ENCODE results near the gene RGMB. TPM values are rescaled to one million over a fixed set of nuclear protein-coding genes. Genes with fewer than 3 reads are reported as not detected.

RGMB gene
- total and polyA plus RNA-seq, 2 donors (not counting 1 experiment from before 2014, with no cell fraction given) = 81.6 to 185 TPM

GRCh38 chr5:98816582-98817222 is 43.2 kb downstream of the RGMB start:
- no peak overlapping the region for H3K4me2 ChIP-seq (ENCODE audit: extremely low read depth, insufficient read depth, low read length)
- H3K9me3 ChIP-seq (ENCODE audit: control insufficient read depth, insufficient read depth, low read depth, low read length) = no peaks in the 10 kb centered on the region
- no peak overlapping the region for H2AFZ ChIP-seq (ENCODE audit: low read length)
- no peak overlapping the region for H3K4me3 ChIP-seq (replicated peaks in 1 of 4; ENCODE audit: control extremely low read depth in 1 of 4, insufficient read depth in 1 of 4, low read depth in 3 of 4, low read length in 4 of 4)
- H3K9ac ChIP-seq (ENCODE audit: insufficient read depth, low read length) = no peak overlapping the region
- H3K4me1 ChIP-seq (ENCODE audit: control insufficient read depth, extremely low read depth, insufficient read depth, low read length) = no peaks in the 10 kb centered on the region
- no peaks in the 10 kb centered on the region for H4K20me1 ChIP-seq (ENCODE audit: control insufficient read depth, extremely low read depth, insufficient read depth, low read length)
- no peak overlapping the region for H3K27ac ChIP-seq (ENCODE audit: insufficient read depth, low read length)
- no peaks in the 10 kb centered on the region for H3K79me2 ChIP-seq (ENCODE audit: control insufficient read depth, insufficient read depth, low read length)
- H3K36me3 ChIP-seq (ENCODE audit: control insufficient read depth, insufficient read depth, low read length) = no peaks in the 10 kb centered on the region
- TF ChIP-seq EZH2 (IDR thresholded peaks at IDR 0.05; ENCODE audit: low read length, missing control alignments) = no peak
- TF ChIP-seq CTCF (conservative IDR thresholded peaks at IDR 0.05 in 1 of 2, IDR thresholded peaks at IDR 0.05 in 1 of 2; ENCODE audit: low read depth in 1 of 2, low read length in 2 of 2) = no peak
- H3K27me3 ChIP-seq (ENCODE audit: control insufficient read depth, insufficient read depth, low read length) = no peaks in the 10 kb centered on the region
- peak in 1 of 2 donors; percentile 14 for DNase-seq (ENCODE audit: low read depth in 2 of 2)

DNA sequence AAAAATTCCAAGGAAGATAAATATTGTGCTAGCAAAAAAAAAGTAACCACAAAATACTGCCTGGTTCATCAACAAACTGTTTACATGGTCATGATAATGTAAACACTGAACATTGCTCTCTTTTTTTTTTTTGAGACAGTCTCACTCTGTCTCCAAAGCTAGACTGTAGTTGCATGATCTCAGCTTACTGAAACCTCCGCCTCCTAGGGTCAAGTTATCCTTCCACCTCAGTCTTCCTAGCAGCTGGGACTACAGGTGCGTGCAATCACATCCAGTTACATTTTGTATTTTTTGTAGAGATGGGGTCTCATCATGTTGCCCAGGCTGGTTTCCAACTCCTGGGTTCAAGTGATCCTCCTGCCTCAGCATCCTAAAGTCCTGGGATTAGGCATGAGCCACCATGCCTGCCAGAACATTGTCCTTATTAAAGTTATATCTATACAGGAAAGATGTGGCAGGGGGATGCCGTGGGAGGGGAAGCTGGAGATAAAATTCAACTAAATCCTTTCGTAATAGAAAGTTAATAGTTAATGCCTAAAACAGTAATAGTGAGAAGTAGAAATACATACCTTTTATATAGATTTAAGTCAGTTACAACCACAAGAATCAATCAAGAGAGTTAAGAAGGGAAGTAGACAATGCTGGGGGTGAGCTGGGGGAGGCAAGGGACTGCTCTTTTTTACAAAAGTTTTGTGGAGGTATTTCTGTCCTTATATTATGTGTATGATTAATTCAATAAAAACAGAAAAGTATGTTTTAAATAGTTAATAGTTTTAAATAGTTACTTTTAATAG is 52.3 kb downstream of the RGMB start:
- H3K36me3 ChIP-seq (ENCODE audit: control insufficient read depth, insufficient read depth, low read length) = no peaks in the 10 kb centered on the region
- no peak overlapping the region for H3K27ac ChIP-seq (ENCODE audit: insufficient read depth, low read length)
- no peak for TF ChIP-seq EZH2 (IDR thresholded peaks at IDR 0.05; ENCODE audit: low read length, missing control alignments)
- TF ChIP-seq CTCF (conservative IDR thresholded peaks at IDR 0.05 in 1 of 2, IDR thresholded peaks at IDR 0.05 in 1 of 2; ENCODE audit: low read depth in 1 of 2, low read length in 2 of 2) = no peak
- no peak for DNase-seq (ENCODE audit: low read depth in 2 of 2)
- H4K20me1 ChIP-seq (ENCODE audit: control insufficient read depth, extremely low read depth, insufficient read depth, low read length) = no peaks in the 10 kb centered on the region
- H3K4me3 ChIP-seq (replicated peaks in 1 of 4; ENCODE audit: control extremely low read depth in 1 of 4, insufficient read depth in 1 of 4, low read depth in 3 of 4, low read length in 4 of 4) = no peak overlapping the region
- no peak overlapping the region for H3K9ac ChIP-seq (ENCODE audit: insufficient read depth, low read length)
- H3K4me2 ChIP-seq (ENCODE audit: extremely low read depth, insufficient read depth, low read length) = no peak overlapping the region
- no peaks in the 10 kb centered on the region for H3K4me1 ChIP-seq (ENCODE audit: control insufficient read depth, extremely low read depth, insufficient read depth, low read length)
- H3K27me3 ChIP-seq (ENCODE audit: control insufficient read depth, insufficient read depth, low read length) = no peaks in the 10 kb centered on the region
- no peaks in the 10 kb centered on the region for H3K9me3 ChIP-seq (ENCODE audit: control insufficient read depth, insufficient read depth, low read depth, low read length)
- H3K79me2 ChIP-seq (ENCODE audit: control insufficient read depth, insufficient read depth, low read length) = no peaks in the 10 kb centered on the region
- H2AFZ ChIP-seq (ENCODE audit: low read length) = no peak overlapping the region

- Histone ChIP-seq H3K4me1 (ENCODE audit: control insufficient read depth, extremely low read depth, insufficient read depth, low read length) (no peaks in the 10 kb centered on the region), H3K27me3 (ENCODE audit: control insufficient read depth, insufficient read depth, low read length) (no peaks in the 10 kb centered on the region), H3K27ac (ENCODE audit: insufficient read depth, low read length) (no peak overlapping the region), H3K79me2 (ENCODE audit: control insufficient read depth, insufficient read depth, low read length) (no peaks in the 10 kb centered on the region), H3K9ac (ENCODE audit: insufficient read depth, low read length) (no peak overlapping the region), H4K20me1 (ENCODE audit: control insufficient read depth, extremely low read depth, insufficient read depth, low read length) (no peaks in the 10 kb centered on the region), H2AFZ (ENCODE audit: low read length) (no peak overlapping the region), H3K4me2 (ENCODE audit: extremely low read depth, insufficient read depth, low read length) (no peak overlapping the region), H3K36me3 (ENCODE audit: control insufficient read depth, insufficient read depth, low read length) (no peaks in the 10 kb centered on the region), H3K9me3 (ENCODE audit: control insufficient read depth, insufficient read depth, low read depth, low read length) (no peaks in the 10 kb centered on the region), H3K4me3 (replicated peaks in 1 of 4; ENCODE audit: control extremely low read depth in 1 of 4, insufficient read depth in 1 of 4, low read depth in 3 of 4, low read length in 4 of 4) (no peak overlapping the region)
- no peak for TF ChIP-seq EZH2 (IDR thresholded peaks at IDR 0.05; ENCODE audit: low read length, missing control alignments)
- peak; percentile 47 to 48 for TF ChIP-seq CTCF (conservative IDR thresholded peaks at IDR 0.05 in 1 of 2, IDR thresholded peaks at IDR 0.05 in 1 of 2; ENCODE audit: low read depth in 1 of 2, low read length in 2 of 2)
- peak; percentile 42 to 71 for DNase-seq (ENCODE audit: low read depth in 2 of 2)
These were observed 53.7 kb downstream of the RGMB start for GRCh38 chr5:98827161-98827560.

All from fibroblast of lung (primary cell).